Skeletal muscle tissue (tissue), 2 donors: Measurements from ENCODE around the gene CCDC85A. TPM values are rescaled to one million over a fixed set of nuclear protein-coding genes. Genes with fewer than 3 reads are reported as not detected.

ENCODE experiments used
- small RNA-seq: library from RNA; depleted of rRNA; stranded (forward); fragments of <200 nt; gene quantifications from one replicate; pipeline ENCODE3, GENCODE V24; 2014
- total RNA-seq: library from RNA; depleted of rRNA; stranded (reverse); fragments of >200 nt; gene quantifications from one replicate; pipeline ENCODE4 v1.2.3, GENCODE V29; 2014

The CCDC85A gene
- total RNA-seq, 1 donor from 2014 or later, result 4.7 TPM

Small RNA genes within 50 kb of the gene (small RNA-seq; reads per million reads assigned to genes)
- not detected for gene RNA5SP93
